ENCODE results near the gene LOXL3.

DNA sequence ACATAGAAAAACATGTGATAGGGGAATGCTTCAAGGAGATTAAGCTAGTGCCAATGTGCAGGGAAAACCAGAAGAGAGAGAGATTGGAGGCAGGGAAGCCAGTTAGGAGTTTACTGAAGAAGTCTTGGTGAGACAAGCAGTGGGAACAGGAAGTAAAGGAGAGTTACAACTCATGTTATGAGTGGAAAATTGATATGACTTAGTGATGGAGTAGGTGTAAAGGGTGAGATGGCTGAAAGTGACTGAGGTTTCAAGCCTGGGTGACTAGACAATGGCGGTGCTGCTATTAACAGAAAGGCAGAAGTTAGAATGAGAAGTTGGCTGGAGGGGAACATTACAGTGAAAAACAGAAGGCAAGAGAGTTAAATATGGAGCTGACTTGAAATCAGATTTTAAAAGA is 17.3 kb upstream of the LOXL3 start:
- no peak for TF ChIP-seq EZH2phosphoT487 (IDR thresholded peaks at IDR 0.05; ENCODE audit: low read depth, severe bottlenecking, unreplicated experiment)
- TF ChIP-seq, protein P1, sequence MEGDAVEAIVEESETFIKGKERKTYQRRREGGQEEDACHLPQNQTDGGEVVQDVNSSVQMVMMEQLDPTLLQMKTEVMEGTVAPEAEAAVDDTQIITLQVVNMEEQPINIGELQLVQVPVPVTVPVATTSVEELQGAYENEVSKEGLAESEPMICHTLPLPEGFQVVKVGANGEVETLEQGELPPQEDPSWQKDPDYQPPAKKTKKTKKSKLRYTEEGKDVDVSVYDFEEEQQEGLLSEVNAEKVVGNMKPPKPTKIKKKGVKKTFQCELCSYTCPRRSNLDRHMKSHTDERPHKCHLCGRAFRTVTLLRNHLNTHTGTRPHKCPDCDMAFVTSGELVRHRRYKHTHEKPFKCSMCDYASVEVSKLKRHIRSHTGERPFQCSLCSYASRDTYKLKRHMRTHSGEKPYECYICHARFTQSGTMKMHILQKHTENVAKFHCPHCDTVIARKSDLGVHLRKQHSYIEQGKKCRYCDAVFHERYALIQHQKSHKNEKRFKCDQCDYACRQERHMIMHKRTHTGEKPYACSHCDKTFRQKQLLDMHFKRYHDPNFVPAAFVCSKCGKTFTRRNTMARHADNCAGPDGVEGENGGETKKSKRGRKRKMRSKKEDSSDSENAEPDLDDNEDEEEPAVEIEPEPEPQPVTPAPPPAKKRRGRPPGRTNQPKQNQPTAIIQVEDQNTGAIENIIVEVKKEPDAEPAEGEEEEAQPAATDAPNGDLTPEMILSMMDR (IDR thresholded peaks at IDR 0.05; ENCODE audit: poor library complexity): no peak

Measured in hepatocyte (in vitro differentiated cells).